ENCODE results near the gene GABBR2.

DNA sequence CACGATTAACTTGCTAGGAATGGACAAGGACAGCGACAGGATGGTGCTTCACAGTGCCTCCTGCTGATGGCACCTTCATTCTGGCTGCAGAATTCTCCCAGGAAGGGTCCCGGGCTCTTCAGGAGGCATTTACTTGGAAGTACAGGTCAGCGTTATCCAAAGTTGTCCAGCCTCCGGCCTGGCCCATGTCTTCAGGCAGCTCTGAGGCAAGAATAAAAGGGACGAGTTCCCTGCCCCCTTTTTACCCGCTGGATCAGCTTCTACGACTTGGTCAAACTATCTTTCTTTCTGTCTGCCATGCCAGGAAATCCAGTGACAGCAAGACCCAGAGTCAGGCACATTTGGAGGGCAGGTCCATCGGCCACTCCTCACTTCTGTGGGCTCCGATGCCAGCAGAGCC lies 23.4 kb upstream of the GABBR2 start:
- no peak for TF ChIP-seq EZH2 (IDR thresholded peaks at IDR 0.05; ENCODE audit: borderline replicate concordance, low read depth, low read length, poor library complexity, severe bottlenecking)
- TF ChIP-seq, protein P1, sequence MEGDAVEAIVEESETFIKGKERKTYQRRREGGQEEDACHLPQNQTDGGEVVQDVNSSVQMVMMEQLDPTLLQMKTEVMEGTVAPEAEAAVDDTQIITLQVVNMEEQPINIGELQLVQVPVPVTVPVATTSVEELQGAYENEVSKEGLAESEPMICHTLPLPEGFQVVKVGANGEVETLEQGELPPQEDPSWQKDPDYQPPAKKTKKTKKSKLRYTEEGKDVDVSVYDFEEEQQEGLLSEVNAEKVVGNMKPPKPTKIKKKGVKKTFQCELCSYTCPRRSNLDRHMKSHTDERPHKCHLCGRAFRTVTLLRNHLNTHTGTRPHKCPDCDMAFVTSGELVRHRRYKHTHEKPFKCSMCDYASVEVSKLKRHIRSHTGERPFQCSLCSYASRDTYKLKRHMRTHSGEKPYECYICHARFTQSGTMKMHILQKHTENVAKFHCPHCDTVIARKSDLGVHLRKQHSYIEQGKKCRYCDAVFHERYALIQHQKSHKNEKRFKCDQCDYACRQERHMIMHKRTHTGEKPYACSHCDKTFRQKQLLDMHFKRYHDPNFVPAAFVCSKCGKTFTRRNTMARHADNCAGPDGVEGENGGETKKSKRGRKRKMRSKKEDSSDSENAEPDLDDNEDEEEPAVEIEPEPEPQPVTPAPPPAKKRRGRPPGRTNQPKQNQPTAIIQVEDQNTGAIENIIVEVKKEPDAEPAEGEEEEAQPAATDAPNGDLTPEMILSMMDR (conservative IDR thresholded peaks at IDR 0.05; ENCODE audit: low read depth, low read length): no peak

Data from A673 (cell line).